Smooth muscle cell (in vitro differentiated cells): ENCODE measurements around the gene MEIS1. TPM values are rescaled to one million over a fixed set of nuclear protein-coding genes. Genes with fewer than 3 reads are reported as not detected.
A peak's percentile ranks its signal among the peaks of the same experiment; 100 is the strongest.

Source experiments
- DNase-seq: peaks from one replicate; lab custom pipeline; 2025; ENCODE audit not compliant: unreplicated experiment; lab: John Stamatoyannopoulos, UW
- H2AFZ ChIP-seq: fragments of 200-600 bp; sonication (generic); 2 replicates; pipeline ENCODE4 v1.6.0; 2016; ENCODE audit warnings: antibody characterized with exemption, low read depth, mild to moderate bottlenecking
- H3F3A ChIP-seq: fragments of 200-600 bp; sonication (generic); 2 replicates; pipeline ENCODE4 v1.6.0; 2017; ENCODE audit warnings: antibody characterized with exemption, low read depth
- H3K27ac ChIP-seq: fragments of 200-600 bp; sonication (generic); 2 replicates; pipeline ENCODE4 v1.5.1; 2016; ENCODE audit warnings: low read depth, mild to moderate bottlenecking
- H3K27me3 ChIP-seq: fragments of 200-600 bp; sonication (generic); 2 replicates; pipeline ENCODE4 v1.6.1; 2016; ENCODE audit warnings: low read depth, mild to moderate bottlenecking
- H3K36me3 ChIP-seq: fragments of 200-600 bp; sonication (generic); 2 replicates; pipeline ENCODE4 v1.5.1; 2016; ENCODE audit warnings: low read depth
- H3K4me1 ChIP-seq: fragments of 200-600 bp; sonication (generic); 2 replicates; pipeline ENCODE4 v1.5.1; 2016; ENCODE audit warnings: low read depth
- H3K4me2 ChIP-seq: fragments of 200-600 bp; sonication (generic); 2 replicates; pipeline ENCODE4 v1.6.0; 2016; ENCODE audit warnings: mild to moderate bottlenecking
- H3K4me3 ChIP-seq: fragments of 200-600 bp; sonication (generic); 2 replicates; pipeline ENCODE4 v1.5.1; 2016; ENCODE audit warnings: mild to moderate bottlenecking
- H3K79me2 ChIP-seq: fragments of 200-600 bp; sonication (generic); 2 replicates; pipeline ENCODE4 v1.6.0; 2016; ENCODE audit warnings: low read depth, mild to moderate bottlenecking
- H3K9ac ChIP-seq: fragments of 200-600 bp; sonication (generic); 2 replicates; pipeline ENCODE4 v1.6.0; 2016; ENCODE audit warnings: low read depth
- H3K9me3 ChIP-seq: fragments of 200-600 bp; sonication (generic); replicated peaks from 2 replicates; pipeline ENCODE4 v1.5.1; 2016; ENCODE audit warnings: low read depth
- H4K20me1 ChIP-seq: fragments of 200-600 bp; sonication (generic); 2 replicates; pipeline ENCODE4 v1.6.0; 2016; ENCODE audit warnings: low read depth
- WGBS: methylation state at CpG from one replicate; pipeline ENCODE4 v1.1.7; 2016; ENCODE audit warnings: low lambda C conversion rate; 5-methylcytosine and 5-hydroxymethylcytosine counted together
- polyA plus RNA-seq: library from polyadenylated mRNA; unstranded; fragments of >200 nt; fragmentation: Nextera tagmentation; extraction: Ambion mirVana; gene quantifications from 2 replicates; pipeline ENCODE4 v1.2.1, GENCODE V29; 2016
- total RNA-seq: library from RNA; depleted of rRNA; stranded (reverse); fragments of >200 nt; gene quantifications from 2 replicates; pipeline ENCODE4 v1.2.3, GENCODE V29; 2014
- TF ChIP-seq, protein P1 (sequence below): fragments of 200-600 bp; sonication (generic); IDR thresholded peaks from 2 replicates; pipeline ENCODE4 v1.5.1; 2017; ENCODE audit warnings: borderline replicate concordance, mild to moderate bottlenecking, antibody characterized with exemption; ENCODE audit not compliant: insufficient read depth, poor library complexity, severe bottlenecking

MEIS1 gene
- total and polyA plus RNA-seq, 2 experiments from 2014 or later, result 15.6 to 15.8 TPM

DNA sequence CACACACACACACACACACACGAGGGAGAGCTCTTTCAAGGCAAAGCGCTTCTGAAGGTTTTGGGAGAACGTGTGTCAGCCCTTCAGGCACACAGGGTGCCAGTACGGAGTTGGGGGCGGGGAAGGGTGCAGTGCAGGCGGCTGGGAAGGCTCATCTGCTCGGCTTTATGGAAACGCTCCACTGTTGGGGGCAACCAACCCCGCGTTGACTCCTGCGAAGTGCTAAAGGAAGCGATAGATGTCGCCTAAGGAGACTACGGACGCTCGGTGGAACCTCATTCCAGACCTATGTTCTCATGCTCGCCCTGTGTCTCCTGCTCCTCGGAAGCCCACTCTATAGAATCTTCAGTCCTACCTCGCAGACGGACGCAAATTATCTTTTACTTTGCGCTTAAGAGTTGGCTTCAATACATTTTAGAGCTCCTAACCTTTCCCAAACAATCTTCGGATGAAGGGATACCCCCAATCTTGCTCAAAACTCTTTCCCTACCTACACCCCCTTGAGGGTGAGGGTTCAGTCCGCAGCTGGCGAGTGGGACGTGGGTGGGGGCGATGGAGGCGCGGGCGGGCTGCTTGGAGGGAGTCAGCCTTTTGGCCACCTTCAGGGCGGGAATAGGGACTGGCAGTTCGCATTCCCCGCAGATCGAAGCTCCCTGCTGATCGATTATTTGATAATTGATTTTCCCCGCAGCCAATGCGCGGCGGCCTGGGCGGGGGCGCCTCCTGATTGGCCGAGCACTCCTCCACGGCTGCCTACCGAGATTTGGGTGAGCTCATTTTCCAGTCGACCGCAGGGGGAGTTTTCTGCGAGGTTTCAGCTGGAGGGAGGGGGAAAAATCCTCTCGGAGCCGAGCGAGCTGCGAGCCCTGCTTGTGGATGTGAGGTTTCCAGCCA, 1.9 kb upstream of the MEIS1 start:
- no peaks in the 10 kb centered on the region for H3K36me3 ChIP-seq
- H2AFZ ChIP-seq, result peak overlapping the region; percentile 94
- peaks cover 28% of the 10 kb centered on the region for H3K79me2 ChIP-seq
- H3K9me3 ChIP-seq, result no peaks in the 10 kb centered on the region
- peaks cover 11% of the 10 kb centered on the region for H3F3A ChIP-seq
- peaks cover 36% of the 10 kb centered on the region for H3K4me1 ChIP-seq
- H3K27ac ChIP-seq, result peak overlapping the region; percentile 82
- H3K4me2 ChIP-seq, result peak overlapping the region; percentile 96
- H3K4me3 ChIP-seq, result peak overlapping the region; percentile 77
- peak; percentile 69 for DNase-seq
- WGBS, result under 1% methylated on average over 51 of the region's 51 CpGs
- TF ChIP-seq, protein P1, sequence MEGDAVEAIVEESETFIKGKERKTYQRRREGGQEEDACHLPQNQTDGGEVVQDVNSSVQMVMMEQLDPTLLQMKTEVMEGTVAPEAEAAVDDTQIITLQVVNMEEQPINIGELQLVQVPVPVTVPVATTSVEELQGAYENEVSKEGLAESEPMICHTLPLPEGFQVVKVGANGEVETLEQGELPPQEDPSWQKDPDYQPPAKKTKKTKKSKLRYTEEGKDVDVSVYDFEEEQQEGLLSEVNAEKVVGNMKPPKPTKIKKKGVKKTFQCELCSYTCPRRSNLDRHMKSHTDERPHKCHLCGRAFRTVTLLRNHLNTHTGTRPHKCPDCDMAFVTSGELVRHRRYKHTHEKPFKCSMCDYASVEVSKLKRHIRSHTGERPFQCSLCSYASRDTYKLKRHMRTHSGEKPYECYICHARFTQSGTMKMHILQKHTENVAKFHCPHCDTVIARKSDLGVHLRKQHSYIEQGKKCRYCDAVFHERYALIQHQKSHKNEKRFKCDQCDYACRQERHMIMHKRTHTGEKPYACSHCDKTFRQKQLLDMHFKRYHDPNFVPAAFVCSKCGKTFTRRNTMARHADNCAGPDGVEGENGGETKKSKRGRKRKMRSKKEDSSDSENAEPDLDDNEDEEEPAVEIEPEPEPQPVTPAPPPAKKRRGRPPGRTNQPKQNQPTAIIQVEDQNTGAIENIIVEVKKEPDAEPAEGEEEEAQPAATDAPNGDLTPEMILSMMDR, result no peak
- H3K9ac ChIP-seq, result peak overlapping the region; percentile 84
- no peaks in the 10 kb centered on the region for H4K20me1 ChIP-seq
- H3K27me3 ChIP-seq, result no peaks in the 10 kb centered on the region

DNA sequence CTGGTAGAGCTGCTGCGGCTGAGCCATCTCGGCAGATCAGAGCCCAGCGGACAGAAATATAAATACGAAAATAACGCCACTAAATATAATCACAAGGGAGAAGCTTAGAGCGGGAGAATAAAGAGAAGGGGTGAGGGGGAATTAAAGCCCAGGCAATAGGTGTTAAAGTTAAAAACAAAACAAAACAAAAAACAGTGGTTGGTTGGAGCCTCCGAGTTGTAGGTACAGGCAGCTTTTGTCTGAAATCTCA, 1.3 kb upstream of the MEIS1 start:
- Histone ChIP-seq H3K27ac (peak overlapping the region; percentile 82), H3K9ac (peak overlapping the region; percentile 84), H3F3A (peaks cover 11% of the 10 kb centered on the region), H3K79me2 (peaks cover 34% of the 10 kb centered on the region), H3K27me3 (no peaks in the 10 kb centered on the region), H3K9me3 (no peaks in the 10 kb centered on the region), H3K4me1 (peaks cover 41% of the 10 kb centered on the region), H2AFZ (peak overlapping the region; percentile 94), H4K20me1 (no peaks in the 10 kb centered on the region), H3K4me3 (peak overlapping the region; percentile 77), H3K4me2 (peak overlapping the region; percentile 96), H3K36me3 (no peaks in the 10 kb centered on the region)
- 0% methylated on average over 7 of the region's 7 CpGs for WGBS
- no peak for DNase-seq
- TF ChIP-seq, protein P1, result no peak

DNA sequence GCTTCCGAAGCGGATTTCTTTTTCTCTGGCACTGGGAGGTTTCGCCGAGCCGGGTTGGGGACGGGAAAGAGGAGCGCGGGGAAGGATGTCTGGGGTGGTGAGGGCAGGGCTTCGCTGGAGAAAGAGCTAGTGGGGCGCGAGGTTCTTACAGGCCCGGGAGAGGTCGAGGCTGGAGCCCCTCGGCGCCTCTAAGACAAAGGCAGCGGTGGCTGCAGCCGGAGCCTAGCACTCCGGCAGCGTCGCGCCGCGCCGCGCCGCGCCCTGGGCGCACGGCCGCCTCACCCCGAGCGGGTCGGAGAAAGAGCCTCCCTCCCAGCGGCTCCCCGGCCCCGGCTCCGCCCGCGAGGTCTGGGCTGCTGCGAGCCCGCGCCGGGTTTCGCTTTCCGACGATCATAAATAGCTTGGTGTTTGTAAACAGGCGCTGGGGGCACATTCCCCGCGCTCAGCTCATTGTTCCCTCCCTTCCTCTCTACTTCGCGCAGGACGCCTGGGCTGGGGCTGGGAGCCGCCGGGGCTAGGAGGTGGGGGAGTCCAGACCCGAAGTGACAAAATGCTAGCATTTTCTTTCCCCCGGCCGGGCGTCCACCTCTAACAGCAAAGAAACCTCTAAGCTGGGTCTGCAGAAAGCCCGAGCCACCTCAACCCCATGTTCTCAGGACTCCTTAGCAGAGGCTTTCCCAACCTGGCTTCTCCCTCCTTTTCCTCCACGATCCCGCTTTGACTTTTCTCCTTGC, 813 bp upstream of the MEIS1 start:
- peaks cover 11% of the 10 kb centered on the region for H3F3A ChIP-seq
- peaks cover 39% of the 10 kb centered on the region for H3K79me2 ChIP-seq
- H2AFZ ChIP-seq, result peak overlapping the region; percentile 94
- peak overlapping the region; percentile 96 for H3K4me2 ChIP-seq
- H4K20me1 ChIP-seq, result no peaks in the 10 kb centered on the region
- H3K9me3 ChIP-seq, result no peaks in the 10 kb centered on the region
- DNase-seq, result no peak
- H3K4me1 ChIP-seq, result peaks cover 46% of the 10 kb centered on the region
- peak overlapping the region; percentile 82 for H3K27ac ChIP-seq
- peak overlapping the region; percentile 77 for H3K4me3 ChIP-seq
- TF ChIP-seq, protein P1, result no peak
- peak overlapping the region; percentile 84 for H3K9ac ChIP-seq
- WGBS, result 1% methylated on average over 42 of the region's 61 CpGs
- no peaks in the 10 kb centered on the region for H3K27me3 ChIP-seq
- H3K36me3 ChIP-seq, result no peaks in the 10 kb centered on the region
